Activated CD4-positive, alpha-beta T cell treated with anti-CD3 and anti-CD28 coated beads, Interleukin-2, amount 10 ng/mL, durations not matched to agents 7 days and 5 days (primary cell): ENCODE results near the gene SSRP1. TPM values are rescaled to one million over a fixed set of nuclear protein-coding genes. Genes with fewer than 3 reads are reported as not detected.

ENCODE experiments used
- CTCF ChIA-PET: fragments of 350-600 bp; sonication (Branson Sonifier 250); formaldehyde crosslinking; loops from one replicate; lab custom pipeline; 2021; ENCODE audit warnings: antibody characterized with exemption; lab: Charles Lee
- POLR2A ChIA-PET: fragments of 350-600 bp; sonication (Branson Sonifier 250); formaldehyde crosslinking; loops from one replicate; lab custom pipeline; 2021; ENCODE audit warnings: antibody characterized with exemption; lab: Charles Lee
- DNase-seq: peaks from one replicate; pipeline ENCODE4 v3.0.0-alpha.2; 2020
- H3K27ac Mint-ChIP-seq: one replicate; pipeline ENCODE4 v1.8.0; 2021; ENCODE audit warnings: mild to moderate bottlenecking, moderate library complexity, mixed read lengths
- H3K27me3 Mint-ChIP-seq: one replicate; pipeline ENCODE4 v1.8.0; 2021; ENCODE audit warnings: mixed read lengths
- H3K36me3 Mint-ChIP-seq: one replicate; pipeline ENCODE4 v1.8.0; 2021; ENCODE audit warnings: low read depth, mixed read lengths
- H3K4me1 Mint-ChIP-seq: one replicate; pipeline ENCODE4 v1.8.0; 2021; ENCODE audit warnings: mixed read lengths
- H3K4me3 Mint-ChIP-seq: one replicate; pipeline ENCODE4 v1.8.0; 2021; ENCODE audit warnings: mild to moderate bottlenecking, moderate library complexity, mixed read lengths
- H3K9me3 Mint-ChIP-seq: one replicate; pipeline ENCODE4 v1.8.0; 2021; ENCODE audit warnings: mixed read lengths
- total RNA-seq, 2 experiments: library from RNA; stranded (reverse); gene quantifications; one replicate each; pipeline ENCODE4 v1.2.3, GENCODE V29; 2021

The SSRP1 gene
- total RNA-seq, 2 experiments from 2014 or later, result 165 to 175 TPM

DNA sequence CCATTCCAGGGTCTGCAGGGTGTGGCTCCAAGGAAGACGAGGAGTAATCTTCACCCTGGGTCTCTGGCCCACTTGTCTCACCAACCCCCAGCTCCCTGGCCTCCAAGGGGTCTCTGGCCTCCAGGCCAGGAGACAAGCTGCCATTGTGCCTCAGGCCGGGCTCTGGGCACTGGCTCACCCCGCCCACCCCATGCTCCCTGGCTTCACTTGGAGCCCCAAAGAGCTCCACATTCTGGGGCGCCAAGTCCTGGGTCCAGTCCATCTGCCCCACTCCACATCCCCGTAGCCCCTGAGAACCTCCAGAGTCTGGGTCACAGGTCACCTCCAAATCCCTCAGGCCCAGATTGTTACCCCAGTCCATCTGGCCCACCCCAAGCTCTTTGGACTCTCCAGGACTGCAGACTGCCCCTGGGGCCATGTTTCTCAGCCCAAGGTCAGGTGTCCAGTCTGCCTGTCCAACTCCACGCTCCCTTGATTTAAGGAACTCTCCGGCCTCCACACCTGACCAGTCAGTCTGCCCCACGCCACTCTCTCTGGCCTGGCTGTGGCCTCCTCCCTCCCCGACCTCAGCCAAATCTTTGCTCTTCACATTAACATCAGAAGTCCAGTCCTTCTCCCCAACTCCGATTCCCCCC lies 27.1 kb downstream of the SSRP1 start:
- Mint-ChIP-seq H3K27ac (peak overlapping the region; percentile 76), H3K27me3 (no peaks in the 10 kb centered on the region), H3K4me3 (no peak overlapping the region), H3K9me3 (no peaks in the 10 kb centered on the region), H3K36me3 (peaks cover 2% of the 10 kb centered on the region), H3K4me1 (peaks cover 19% of the 10 kb centered on the region)
- no peak for DNase-seq
- ChIA-PET POLR2A (interaction anchor here (0.6 kb wide), 1 partner anchor 67 kb away, joined by 3 read pairs; no protein-coding TSS in a partner anchor), CTCF (no interaction called here)

DNA sequence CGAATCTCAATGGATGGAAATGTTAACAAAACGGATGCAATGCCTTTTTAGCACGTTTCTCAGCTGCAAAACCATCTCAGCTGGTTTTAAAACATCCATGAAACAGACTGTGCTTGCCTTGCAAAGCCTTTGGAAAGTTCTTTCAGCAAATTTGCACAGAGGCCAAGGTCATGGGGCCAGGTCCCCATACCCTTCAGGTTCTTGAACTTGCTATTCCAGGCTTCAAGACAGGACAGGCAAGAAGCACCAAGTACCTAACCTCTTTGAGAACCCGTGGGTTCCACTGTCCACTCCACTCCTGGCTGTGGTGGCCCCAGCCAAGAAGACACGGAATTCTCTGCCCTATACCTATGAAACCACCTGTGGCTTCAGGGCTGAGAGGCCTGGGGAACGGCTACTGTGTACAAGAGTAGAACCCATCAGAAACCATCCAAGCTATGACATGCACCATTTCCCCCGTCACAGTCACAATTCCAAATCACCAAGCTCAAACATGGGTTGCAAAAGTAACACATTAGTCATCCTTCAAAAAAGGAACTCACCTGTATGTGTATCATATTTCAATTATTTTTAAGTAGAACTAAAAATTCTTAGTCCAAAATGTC lies 27.9 kb downstream of the SSRP1 start:
- H3K4me3 Mint-ChIP-seq, result no peak overlapping the region
- H3K9me3 Mint-ChIP-seq, result no peaks in the 10 kb centered on the region
- POLR2A ChIA-PET, result no interaction called here
- H3K36me3 Mint-ChIP-seq, result peaks cover 2% of the 10 kb centered on the region
- H3K4me1 Mint-ChIP-seq, result peaks cover 19% of the 10 kb centered on the region
- no peaks in the 10 kb centered on the region for H3K27me3 Mint-ChIP-seq
- no peak overlapping the region for H3K27ac Mint-ChIP-seq
- CTCF ChIA-PET, result no interaction called here
- DNase-seq, result no peak

DNA sequence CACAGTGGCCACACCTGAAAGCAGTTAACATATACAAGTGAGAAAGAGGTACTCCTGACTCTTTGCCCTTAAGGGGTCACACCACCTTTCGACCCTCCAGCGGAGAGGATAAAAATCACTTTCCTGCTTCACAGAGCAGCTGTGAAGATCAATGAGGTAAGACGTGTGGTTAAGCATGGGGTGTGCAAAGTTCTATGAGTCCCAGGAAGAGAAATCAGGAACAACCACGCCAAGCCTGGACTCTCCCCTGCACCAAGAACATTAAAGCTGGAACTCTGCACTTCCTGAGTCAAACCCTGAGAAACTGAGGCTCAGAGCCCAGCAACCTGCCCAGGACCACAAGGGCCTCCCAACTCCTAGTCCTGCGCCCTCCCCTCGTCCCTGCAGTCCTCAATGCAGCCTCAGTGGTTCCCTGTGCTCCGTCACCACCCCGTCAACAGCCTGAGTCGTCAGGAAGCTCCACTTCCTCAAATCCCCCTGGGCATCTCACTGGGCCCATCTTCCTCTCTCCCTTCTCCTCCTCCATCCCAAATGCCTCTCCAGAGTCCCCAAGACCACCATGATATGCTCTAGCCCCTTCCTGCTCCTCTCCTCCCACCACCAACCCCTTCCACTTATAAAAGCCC lies 28.6 kb downstream of the SSRP1 start:
- H3K9me3 Mint-ChIP-seq, result no peaks in the 10 kb centered on the region
- H3K4me1 Mint-ChIP-seq, result peaks cover 15% of the 10 kb centered on the region
- no peaks in the 10 kb centered on the region for H3K27me3 Mint-ChIP-seq
- H3K4me3 Mint-ChIP-seq, result no peak overlapping the region
- POLR2A ChIA-PET, result no interaction called here
- CTCF ChIA-PET, result interaction anchor here (0.5 kb wide), 1 partner anchor 8 kb away, joined by 4 read pairs; no protein-coding TSS in a partner anchor
- peaks cover 2% of the 10 kb centered on the region for H3K36me3 Mint-ChIP-seq
- no peak for DNase-seq
- no peak overlapping the region for H3K27ac Mint-ChIP-seq

DNA sequence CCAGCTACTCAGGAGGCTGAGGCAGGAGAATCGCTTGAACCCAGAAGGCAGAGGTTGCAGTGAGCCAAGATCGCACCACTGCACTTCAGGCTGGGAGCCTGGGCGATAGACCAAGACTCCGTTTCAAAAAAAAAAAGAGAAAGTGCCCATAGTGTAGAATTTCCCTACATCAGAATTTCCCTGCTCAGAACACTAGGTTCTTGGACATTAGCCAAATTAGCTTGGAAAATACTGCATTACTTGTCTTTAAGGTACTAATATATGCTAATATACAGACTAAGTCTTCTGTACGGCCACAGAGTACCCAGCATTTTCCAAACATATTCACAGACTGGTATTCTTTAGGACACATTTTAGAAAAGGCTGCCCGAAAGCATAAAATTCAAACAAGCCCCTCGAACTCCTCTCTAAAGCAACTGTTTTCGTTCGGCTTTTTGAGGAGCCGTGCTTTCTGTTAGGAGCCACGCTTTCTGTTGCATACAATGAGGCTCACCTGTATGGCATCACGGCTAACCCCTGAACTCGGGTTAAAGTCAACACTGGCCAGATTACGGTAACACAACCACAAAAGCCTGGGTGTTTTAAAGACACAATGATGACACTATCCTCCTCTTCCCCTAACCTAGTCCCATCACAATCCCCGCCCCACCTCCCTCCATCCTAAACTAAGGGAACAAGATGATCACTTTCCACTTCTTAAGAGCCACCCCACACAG lies 29.4 kb downstream of the SSRP1 start:
- Mint-ChIP-seq H3K36me3 (peaks cover 3% of the 10 kb centered on the region), H3K27ac (no peak overlapping the region), H3K4me1 (peaks cover 9% of the 10 kb centered on the region), H3K9me3 (no peaks in the 10 kb centered on the region), H3K4me3 (no peak overlapping the region), H3K27me3 (no peaks in the 10 kb centered on the region)
- DNase-seq, result no peak
- ChIA-PET POLR2A (no interaction called here), CTCF (no interaction called here)

DNA sequence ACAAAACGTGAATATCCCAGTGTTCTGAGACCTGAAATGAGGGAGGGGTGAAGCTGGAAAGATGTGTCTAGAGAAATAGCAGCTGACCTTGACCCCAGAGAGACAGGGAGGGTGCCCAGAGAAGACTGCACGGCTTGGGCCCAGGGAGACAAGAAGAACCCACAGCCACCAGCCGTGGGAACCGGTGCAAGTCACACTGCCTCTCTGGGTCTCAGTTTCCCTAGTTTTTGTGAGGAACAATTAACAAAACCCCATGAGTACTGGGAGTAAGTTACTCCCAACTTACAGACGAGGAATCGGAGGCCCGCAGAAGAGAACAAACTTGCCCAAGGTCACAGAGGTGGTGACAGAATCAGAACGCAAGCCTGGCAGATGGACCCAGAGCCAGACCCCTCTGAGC lies 30.2 kb downstream of the SSRP1 start:
- H3K27ac Mint-ChIP-seq, result no peak overlapping the region
- no peaks in the 10 kb centered on the region for H3K9me3 Mint-ChIP-seq
- no peak for DNase-seq
- peaks cover 2% of the 10 kb centered on the region for H3K4me1 Mint-ChIP-seq
- no peak overlapping the region for H3K4me3 Mint-ChIP-seq
- no peaks in the 10 kb centered on the region for H3K27me3 Mint-ChIP-seq
- peaks cover 8% of the 10 kb centered on the region for H3K36me3 Mint-ChIP-seq
- ChIA-PET CTCF (no interaction called here), POLR2A (no interaction called here)

DNA sequence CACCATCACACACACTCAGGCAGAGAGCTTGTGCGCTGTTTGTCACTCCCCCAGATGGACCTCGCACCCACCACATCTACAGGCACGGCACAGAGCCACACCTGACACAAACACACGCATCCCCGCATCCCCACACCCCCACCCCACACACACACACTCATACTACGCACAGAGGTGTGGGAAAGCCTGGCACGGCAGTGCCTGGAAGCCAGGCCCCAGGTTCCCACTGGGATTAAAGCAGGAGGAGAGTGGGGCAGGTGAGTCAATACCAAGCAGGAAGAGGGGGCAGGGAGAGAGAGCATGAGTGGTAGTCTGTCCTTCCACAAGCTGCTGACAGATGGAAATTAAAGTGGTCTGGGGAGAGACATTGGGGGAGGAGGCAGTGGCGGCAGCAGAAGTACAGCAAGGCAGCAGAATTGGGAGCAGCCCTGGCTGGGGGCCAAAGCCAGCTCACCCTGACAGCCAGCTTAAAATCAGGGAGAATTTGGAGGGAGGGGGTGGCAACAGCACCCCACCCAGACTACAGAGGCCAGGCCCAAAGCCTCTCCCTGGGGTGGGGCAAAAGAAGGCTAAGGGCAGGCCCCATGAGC lies 31.6 kb downstream of the SSRP1 start:
- ChIA-PET POLR2A (no interaction called here), CTCF (no interaction called here)
- peaks cover 16% of the 10 kb centered on the region for H3K36me3 Mint-ChIP-seq
- DNase-seq, result no peak
- no peaks in the 10 kb centered on the region for H3K4me1 Mint-ChIP-seq
- no peaks in the 10 kb centered on the region for H3K27me3 Mint-ChIP-seq
- no peak overlapping the region for H3K27ac Mint-ChIP-seq
- H3K9me3 Mint-ChIP-seq, result peaks cover 5% of the 10 kb centered on the region
- H3K4me3 Mint-ChIP-seq, result no peak overlapping the region

DNA sequence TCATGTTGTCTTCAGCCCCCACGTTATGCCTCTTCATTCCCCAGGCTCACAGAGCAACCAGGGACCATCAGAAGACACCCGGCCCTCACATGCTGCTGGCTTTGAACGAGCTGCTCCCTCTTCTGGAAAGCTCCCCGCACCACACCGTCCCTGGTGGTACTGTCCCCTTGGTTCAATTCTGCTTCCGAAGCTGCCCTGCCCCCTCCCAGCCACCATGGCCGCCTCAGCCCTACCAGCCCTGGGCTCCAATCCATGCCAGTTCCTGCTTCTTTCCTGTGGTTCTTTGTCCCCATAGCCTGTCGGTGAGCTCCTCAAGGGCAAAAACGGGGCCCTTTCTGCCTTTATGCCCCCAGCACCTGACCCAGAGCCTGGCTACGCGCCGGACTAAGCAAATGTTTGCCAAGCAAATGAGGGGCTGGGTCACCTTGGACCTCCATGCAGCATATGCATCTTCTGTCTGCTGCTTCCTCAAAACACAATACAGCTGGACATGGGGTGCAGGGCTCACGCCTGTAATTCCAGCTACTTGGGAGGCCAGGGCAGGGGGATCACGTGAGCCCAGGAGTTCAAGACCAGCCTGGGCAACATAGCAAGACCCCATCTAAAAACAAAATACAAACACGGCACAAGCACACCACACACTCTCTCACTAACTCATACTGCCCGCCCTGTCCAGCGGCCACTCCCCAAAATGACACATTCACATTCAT lies 32.3 kb downstream of the SSRP1 start:
- Mint-ChIP-seq H3K36me3 (peaks cover 20% of the 10 kb centered on the region), H3K4me1 (no peaks in the 10 kb centered on the region), H3K27ac (no peak overlapping the region), H3K27me3 (no peaks in the 10 kb centered on the region), H3K9me3 (peaks cover 6% of the 10 kb centered on the region), H3K4me3 (no peak overlapping the region)
- no peak for DNase-seq
- ChIA-PET POLR2A (no interaction called here), CTCF (interaction anchor here (1.1 kb wide), 1 partner anchor 8 kb away, joined by 3 read pairs; no protein-coding TSS in a partner anchor)

DNA sequence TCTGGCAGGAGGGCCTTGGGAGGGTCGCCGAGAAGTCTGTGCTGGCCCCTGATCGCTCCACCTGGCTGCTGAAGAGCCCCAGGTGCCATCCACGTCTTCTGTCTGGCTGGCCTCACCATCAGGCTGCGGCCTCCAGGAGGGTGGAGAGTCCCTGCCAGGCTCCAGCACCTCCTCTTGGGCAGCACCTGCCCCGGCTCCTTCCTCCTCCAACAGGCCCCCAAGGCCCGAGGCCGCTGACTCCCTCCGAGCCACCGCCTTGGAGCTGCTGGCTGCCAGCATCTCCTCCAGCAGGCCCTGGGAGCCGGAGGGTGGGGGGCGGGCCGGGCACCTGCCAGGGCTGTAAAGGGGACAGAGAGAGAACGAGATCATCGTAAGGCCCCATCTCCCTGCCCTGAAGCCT lies 33.2 kb downstream of the SSRP1 start:
- Mint-ChIP-seq H3K27me3 (no peaks in the 10 kb centered on the region), H3K27ac (no peak overlapping the region), H3K36me3 (peaks cover 21% of the 10 kb centered on the region), H3K4me3 (no peak overlapping the region), H3K9me3 (peaks cover 9% of the 10 kb centered on the region), H3K4me1 (no peaks in the 10 kb centered on the region)
- DNase-seq, result no peak
- CTCF ChIA-PET, result interaction anchor here (1.1 kb wide), 1 partner anchor 9 kb away, joined by 3 read pairs; no protein-coding TSS in a partner anchor
- POLR2A ChIA-PET, result no interaction called here

DNA sequence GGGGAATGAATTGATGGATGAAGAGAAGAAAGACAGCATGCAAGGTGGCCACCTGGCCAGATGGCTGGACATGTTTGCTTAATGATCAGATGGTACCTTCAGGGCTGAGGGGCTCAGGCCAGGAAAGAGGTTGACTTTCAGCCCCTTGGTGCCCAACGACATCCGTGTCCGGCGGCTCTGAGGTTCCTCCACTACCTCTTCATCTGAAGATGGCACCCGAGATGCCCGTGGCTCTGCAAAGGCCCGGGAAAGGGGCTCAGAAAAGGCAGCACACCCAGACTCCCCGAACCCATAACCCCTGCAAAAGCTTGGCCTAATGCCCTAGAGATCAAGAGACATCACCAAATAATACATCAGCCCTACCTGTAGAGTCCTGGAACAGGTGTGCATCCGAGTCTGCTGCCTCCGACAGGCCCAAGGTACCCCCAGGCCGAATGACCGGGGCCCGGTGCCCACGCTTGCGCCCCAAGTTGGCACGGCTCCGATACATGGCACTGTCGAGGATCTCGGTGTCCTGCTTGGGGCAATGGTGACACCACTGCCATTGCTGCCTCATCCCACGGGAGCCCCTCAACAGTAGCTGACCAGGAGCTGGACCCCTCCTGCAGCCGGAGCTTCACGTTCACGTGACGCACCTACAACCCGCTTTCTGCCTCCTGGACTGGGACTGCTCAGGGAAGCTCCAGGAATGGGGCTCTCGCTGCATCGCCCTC lies 33.8 kb downstream of the SSRP1 start:
- ChIA-PET POLR2A (no interaction called here), CTCF (interaction anchor here (0.7 kb wide), 1 partner anchor 20 kb away, joined by 5 read pairs; no protein-coding TSS in a partner anchor)
- DNase-seq, result no peak
- H3K4me1 Mint-ChIP-seq, result no peaks in the 10 kb centered on the region
- H3K4me3 Mint-ChIP-seq, result no peak overlapping the region
- peaks cover 9% of the 10 kb centered on the region for H3K9me3 Mint-ChIP-seq
- H3K27me3 Mint-ChIP-seq, result no peaks in the 10 kb centered on the region
- peaks cover 21% of the 10 kb centered on the region for H3K36me3 Mint-ChIP-seq
- no peak overlapping the region for H3K27ac Mint-ChIP-seq

DNA sequence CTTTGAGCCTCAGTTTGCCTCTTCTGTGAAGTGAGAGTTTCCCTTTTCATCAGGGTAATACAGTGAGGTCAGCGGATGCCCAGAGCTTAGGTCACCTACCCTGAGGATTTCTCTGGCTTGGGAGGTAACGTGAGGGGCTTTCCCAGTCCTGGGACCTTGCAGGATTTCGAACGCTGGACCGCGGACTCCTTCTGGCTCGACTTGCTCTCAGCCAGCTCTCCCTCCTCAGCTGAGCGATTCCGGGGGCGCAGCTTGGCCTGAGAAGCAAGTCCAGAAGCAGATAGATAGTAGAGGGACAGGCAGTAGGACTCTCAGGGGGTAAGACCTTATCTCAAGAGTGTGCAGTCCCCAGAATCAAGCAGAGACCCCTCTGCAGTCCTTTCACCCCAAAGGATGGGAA lies 34.9 kb downstream of the SSRP1 start:
- no peaks in the 10 kb centered on the region for H3K4me1 Mint-ChIP-seq
- H3K4me3 Mint-ChIP-seq, result no peak overlapping the region
- ChIA-PET POLR2A (no interaction called here), CTCF (interaction anchor here (0.7 to 1.2 kb wide), 2 partner anchors 10 to 21 kb away, joined by 4 to 5 read pairs; no protein-coding TSS in a partner anchor)
- peaks cover 9% of the 10 kb centered on the region for H3K9me3 Mint-ChIP-seq
- peaks cover 21% of the 10 kb centered on the region for H3K36me3 Mint-ChIP-seq
- H3K27ac Mint-ChIP-seq, result no peak overlapping the region
- H3K27me3 Mint-ChIP-seq, result no peaks in the 10 kb centered on the region
- DNase-seq, result no peak

DNA sequence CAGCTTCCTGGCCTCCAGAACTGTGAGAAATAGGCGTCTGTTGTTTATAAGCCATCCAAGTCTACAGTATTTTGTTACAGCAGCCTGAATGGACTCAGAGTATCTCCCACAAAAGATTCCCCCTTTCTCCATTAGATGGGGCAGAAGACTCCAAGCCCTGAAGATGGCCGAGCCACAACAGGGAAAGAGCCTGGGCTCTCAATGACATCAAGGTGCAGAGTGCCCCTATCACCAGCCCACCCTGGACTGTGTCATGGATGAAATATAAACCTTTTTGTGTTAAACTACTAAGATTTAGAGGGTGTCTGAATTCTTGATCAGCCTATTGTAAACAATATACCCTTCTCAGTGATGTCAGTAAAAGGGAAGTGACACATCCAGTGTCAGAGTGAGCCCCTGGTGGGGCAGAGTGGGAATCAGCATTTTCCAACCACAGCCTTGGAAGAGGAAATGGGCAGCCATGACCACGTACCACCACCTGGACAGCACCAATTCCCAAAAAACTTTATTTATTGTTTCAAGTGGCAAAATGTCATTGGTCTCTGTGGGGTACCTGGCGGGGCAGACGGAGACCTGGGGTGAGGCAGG lies 36.4 kb downstream of the SSRP1 start:
- Mint-ChIP-seq H3K4me1 (no peaks in the 10 kb centered on the region), H3K9me3 (peaks cover 9% of the 10 kb centered on the region), H3K4me3 (no peak overlapping the region), H3K27ac (no peak overlapping the region), H3K27me3 (no peaks in the 10 kb centered on the region), H3K36me3 (peaks cover 21% of the 10 kb centered on the region)
- CTCF ChIA-PET, result no interaction called here
- POLR2A ChIA-PET, result no interaction called here
- no peak for DNase-seq
